Prostate gland (tissue), 2 donors: Measurements from ENCODE around the gene DNAJB1.

Source experiments
- POLR2A ChIP-seq: fragments of 450-650 bp; IDR thresholded peaks from one replicate; pipeline ENCODE4 v1.6.1; 2016; ENCODE audit warnings: antibody characterized with exemption, mild to moderate bottlenecking
- TF ChIP-seq, protein P1 (sequence below), 4 experiments: fragments of 200-600 bp in 2 of 4; fragments of 450-650 bp in 2 of 4; sonication (generic) in 2 of 4; IDR thresholded peaks; 1 replicate in 3 of 4; 2 replicates in 1 of 4; pipeline ENCODE4 v1.5.1; 2016 to 2019; ENCODE audit warnings: antibody characterized with exemption in 4 of 4, mild to moderate bottlenecking in 2 of 4, moderate library complexity in 2 of 4

DNA sequence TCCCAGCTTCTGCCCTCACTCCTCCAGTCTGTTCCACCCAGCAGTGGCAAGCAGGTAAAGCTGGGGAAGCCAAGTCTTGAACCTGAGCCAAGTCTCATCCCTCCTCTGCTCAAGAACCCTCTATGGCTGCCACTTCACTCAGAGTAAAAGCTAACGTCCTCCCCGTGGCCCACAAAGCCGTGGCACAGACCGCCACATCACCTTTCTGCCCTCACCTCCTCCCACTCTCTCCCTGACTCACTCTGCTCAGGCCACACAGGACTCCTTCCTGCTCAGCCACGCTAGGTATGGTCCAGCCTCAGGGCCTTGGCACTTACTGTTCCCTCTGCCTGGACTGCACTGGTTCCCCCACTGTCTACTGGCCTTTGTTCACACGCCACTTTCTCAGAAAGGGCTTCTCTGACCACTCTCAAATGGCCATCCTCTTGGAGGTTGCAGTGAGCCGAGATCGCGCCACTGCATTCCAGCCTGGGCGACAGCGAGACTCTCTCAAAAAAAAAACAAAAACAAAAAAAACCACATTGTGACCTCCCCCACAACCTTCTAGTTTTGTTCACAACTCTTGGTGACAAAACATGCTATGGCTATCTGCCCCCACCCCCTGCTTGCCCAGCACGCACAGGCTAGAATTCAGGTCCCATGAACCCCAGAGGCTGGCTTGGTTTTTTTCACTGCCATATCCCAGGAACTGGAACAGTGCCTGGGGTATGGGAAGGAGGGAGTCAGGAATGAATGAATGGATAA is 37.9 kb upstream of the DNAJB1 start:
- TF ChIP-seq, protein P1, sequence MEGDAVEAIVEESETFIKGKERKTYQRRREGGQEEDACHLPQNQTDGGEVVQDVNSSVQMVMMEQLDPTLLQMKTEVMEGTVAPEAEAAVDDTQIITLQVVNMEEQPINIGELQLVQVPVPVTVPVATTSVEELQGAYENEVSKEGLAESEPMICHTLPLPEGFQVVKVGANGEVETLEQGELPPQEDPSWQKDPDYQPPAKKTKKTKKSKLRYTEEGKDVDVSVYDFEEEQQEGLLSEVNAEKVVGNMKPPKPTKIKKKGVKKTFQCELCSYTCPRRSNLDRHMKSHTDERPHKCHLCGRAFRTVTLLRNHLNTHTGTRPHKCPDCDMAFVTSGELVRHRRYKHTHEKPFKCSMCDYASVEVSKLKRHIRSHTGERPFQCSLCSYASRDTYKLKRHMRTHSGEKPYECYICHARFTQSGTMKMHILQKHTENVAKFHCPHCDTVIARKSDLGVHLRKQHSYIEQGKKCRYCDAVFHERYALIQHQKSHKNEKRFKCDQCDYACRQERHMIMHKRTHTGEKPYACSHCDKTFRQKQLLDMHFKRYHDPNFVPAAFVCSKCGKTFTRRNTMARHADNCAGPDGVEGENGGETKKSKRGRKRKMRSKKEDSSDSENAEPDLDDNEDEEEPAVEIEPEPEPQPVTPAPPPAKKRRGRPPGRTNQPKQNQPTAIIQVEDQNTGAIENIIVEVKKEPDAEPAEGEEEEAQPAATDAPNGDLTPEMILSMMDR (IDR thresholded peaks at IDR 0.05): no peak
- TF ChIP-seq POLR2A: no peak
